ENCODE data around the gene PYHIN1.
"Not testable (repeated sequence)": the region's sequence is repeated elsewhere in the genome, so short reads cannot be mapped to it uniquely, and the experiment has no call there.

Gene PYHIN1

DNA sequence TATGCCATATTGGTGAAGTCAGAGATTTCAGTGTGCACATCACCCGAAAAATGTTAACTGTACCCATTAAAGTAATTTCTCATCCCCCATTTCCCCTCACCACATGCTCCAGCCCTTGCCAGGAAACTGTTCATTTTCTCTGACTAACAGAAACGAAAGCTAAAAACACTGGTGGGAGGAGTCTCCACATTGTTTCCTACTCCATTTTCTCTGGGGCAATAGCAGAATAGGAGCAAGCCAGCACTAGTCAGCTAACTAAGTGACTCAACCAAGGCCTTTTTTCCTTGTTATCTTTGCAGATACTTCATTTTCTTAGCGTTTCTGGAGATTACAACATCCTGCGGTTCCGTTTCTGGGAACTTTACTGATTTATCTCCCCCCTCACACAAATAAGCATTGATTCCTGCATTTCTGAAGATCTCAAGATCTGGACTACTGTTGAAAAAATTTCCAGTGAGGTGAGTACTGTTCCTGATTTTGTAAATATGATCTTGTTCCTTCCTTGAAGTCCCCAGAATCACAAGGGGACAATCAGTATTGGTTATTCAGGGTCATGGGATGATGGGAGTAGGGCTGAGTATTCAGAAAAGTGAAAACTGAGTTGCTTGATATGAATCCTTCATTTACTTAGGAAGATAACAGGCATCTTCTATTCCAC lies 78.5 kb downstream of the PYHIN1 start, which contains the start of gene IFI16:
TSS of gene IFI16 (plus strand) at position 204 of the 658 bp plus-strand sequence. CDS start 4,774 bp downstream, outside the sequence.
- DNase-seq = peak; percentile 85 to 94 (median 92)
- ChIA-PET CTCF (interaction anchor here (0.6 to 1.4 kb wide), 5 partner anchors 10 to 1641 kb away, joined by 3 to 5 read pairs (median 3); no protein-coding TSS in a partner anchor), POLR2A (no interaction called here)
- H3K4me1 ChIP-seq (ENCODE audit: control extremely low read depth in 1 of 4, control insufficient read depth in 4 of 4, insufficient read depth in 4 of 4, low read length in 3 of 4) = peaks cover 37 to 69% (median 50%) of the 10 kb centered on the region in 4 experiments
- peak within 1 kb of the TSS; percentile 79 to 89 for H3K27ac ChIP-seq (ENCODE audit: insufficient read depth in 1 of 2, low read depth in 1 of 2, low read length in 2 of 2, poor library complexity in 1 of 2, severe bottlenecking in 2 of 2)
- no peaks in the 10 kb centered on the region for H3K27me3 ChIP-seq (replicated peaks in 2 of 5; ENCODE audit: control insufficient read depth in 4 of 5, insufficient read depth in 5 of 5, low read length in 4 of 5)
- H3K4me3 ChIP-seq (ENCODE audit: control insufficient read depth in 1 of 7, extremely low read depth in 1 of 7, insufficient read depth in 4 of 7, low read depth in 2 of 7, low read length in 6 of 7) = peak within 1 kb of the TSS in 6 of 7 experiments; percentile 72 to 98 (median 92)
- H3K9me3 ChIP-seq (ENCODE audit: control extremely low read depth in 1 of 5, control insufficient read depth in 4 of 5, insufficient read depth in 2 of 5, low read depth in 1 of 5, low read length in 4 of 5) = peaks cover 0 to 3% (median 0%) of the 10 kb centered on the region in 5 experiments
- WGBS (ENCODE audit: insufficient coverage) = 0% methylated on average over 5 of the region's 5 CpGs
- peaks cover 4 to 16% (median 5%) of the 10 kb centered on the region in 4 experiments for H3K36me3 ChIP-seq (ENCODE audit: control insufficient read depth in 4 of 4, insufficient read depth in 4 of 4, low read length in 3 of 4)

DNA sequence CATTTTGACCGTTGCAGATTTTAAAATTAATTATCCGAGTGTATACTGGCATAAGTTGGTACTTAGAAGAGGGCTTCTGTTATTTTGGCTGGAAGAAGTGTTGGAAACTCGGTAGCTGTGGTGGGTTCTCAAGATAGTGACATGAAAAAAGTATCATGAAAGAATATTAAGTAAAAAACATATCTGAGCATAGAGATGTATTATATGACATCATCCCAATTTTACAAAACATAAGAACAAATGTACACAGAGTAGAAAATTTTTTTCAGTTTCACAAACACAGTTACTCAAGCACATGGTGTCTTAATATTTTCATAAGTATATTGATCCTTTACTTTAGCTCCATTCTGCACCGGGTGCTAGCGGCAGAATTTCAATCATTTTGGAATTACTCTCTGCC lies 79.0 kb downstream of the PYHIN1 start:
- DNase-seq = no peak
- Histone ChIP-seq H3K27ac (ENCODE audit: insufficient read depth in 1 of 2, low read depth in 1 of 2, low read length in 2 of 2, poor library complexity in 1 of 2, severe bottlenecking in 2 of 2) (peak overlapping the region; percentile 79 to 89), H3K27me3 (replicated peaks in 2 of 5; ENCODE audit: control insufficient read depth in 4 of 5, insufficient read depth in 5 of 5, low read length in 4 of 5) (no peaks in the 10 kb centered on the region), H3K9me3 (ENCODE audit: control extremely low read depth in 1 of 5, control insufficient read depth in 4 of 5, insufficient read depth in 2 of 5, low read depth in 1 of 5, low read length in 4 of 5) (peaks cover 0 to 3% (median 0%) of the 10 kb centered on the region in 5 experiments), H3K36me3 (ENCODE audit: control insufficient read depth in 4 of 4, insufficient read depth in 4 of 4, low read length in 3 of 4) (peaks cover 4 to 20% (median 8%) of the 10 kb centered on the region in 4 experiments), H3K4me3 (ENCODE audit: control insufficient read depth in 1 of 7, extremely low read depth in 1 of 7, insufficient read depth in 4 of 7, low read depth in 2 of 7, low read length in 6 of 7) (peak overlapping the region in 6 of 7 experiments; percentile 72 to 98 (median 92)), H3K4me1 (ENCODE audit: control extremely low read depth in 1 of 4, control insufficient read depth in 4 of 4, insufficient read depth in 4 of 4, low read length in 3 of 4) (peaks cover 37 to 69% (median 53%) of the 10 kb centered on the region in 4 experiments)
- WGBS (ENCODE audit: insufficient coverage) = 0% methylated on average over 2 of the region's 5 CpGs
- ChIA-PET POLR2A (no interaction called here), CTCF (interaction anchor here (0.6 to 1.4 kb wide), 3 partner anchors 10 to 1641 kb away, joined by 3 to 5 read pairs (median 4); no protein-coding TSS in a partner anchor)

DNA sequence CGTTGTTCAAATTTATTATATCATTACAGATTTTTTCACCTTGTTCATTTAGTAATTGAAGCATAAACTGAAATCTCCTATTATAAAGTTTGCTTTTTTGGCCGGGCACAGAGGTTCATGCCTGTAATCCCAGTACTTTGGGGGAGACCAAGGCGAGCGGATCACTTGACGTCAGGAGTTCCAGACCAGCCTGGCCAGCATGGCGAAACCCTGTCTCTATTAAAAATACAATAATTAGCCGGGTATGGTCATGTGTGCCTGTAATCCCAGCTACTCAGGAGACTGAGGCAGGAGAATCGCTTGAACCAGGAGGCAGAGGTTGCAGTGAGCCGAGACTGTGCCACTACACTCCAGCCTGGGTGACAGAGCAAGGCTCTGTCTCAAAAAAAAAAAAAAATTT lies 79.6 kb downstream of the PYHIN1 start:
- POLR2A ChIA-PET; H3K27me3 ChIP-seq (replicated peaks in 2 of 5; ENCODE audit: control insufficient read depth in 4 of 5, insufficient read depth in 5 of 5, low read length in 4 of 5); H3K9me3 ChIP-seq (ENCODE audit: control extremely low read depth in 1 of 5, control insufficient read depth in 4 of 5, insufficient read depth in 2 of 5, low read depth in 1 of 5, low read length in 4 of 5); CTCF ChIA-PET; DNase-seq: not testable (repeated sequence)
- Histone ChIP-seq H3K4me1 (ENCODE audit: control extremely low read depth in 1 of 4, control insufficient read depth in 4 of 4, insufficient read depth in 4 of 4, low read length in 3 of 4) (peaks cover 37 to 69% (median 53%) of the 10 kb centered on the region in 4 experiments), H3K36me3 (ENCODE audit: control insufficient read depth in 4 of 4, insufficient read depth in 4 of 4, low read length in 3 of 4) (peaks cover 4 to 23% (median 10%) of the 10 kb centered on the region in 4 experiments), H3K27ac (ENCODE audit: insufficient read depth in 1 of 2, low read depth in 1 of 2, low read length in 2 of 2, poor library complexity in 1 of 2, severe bottlenecking in 2 of 2) (peak overlapping the region; percentile 79 to 89), H3K4me3 (ENCODE audit: control insufficient read depth in 1 of 7, extremely low read depth in 1 of 7, insufficient read depth in 4 of 7, low read depth in 2 of 7, low read length in 6 of 7) (peak overlapping the region in 6 of 7 experiments; percentile 72 to 98 (median 92))
- WGBS (ENCODE audit: insufficient coverage) = 0% methylated on average over 5 of the region's 9 CpGs

GRCh38 chr1:159011751-159012150 lies 80.4 kb downstream of the PYHIN1 start:
- DNase-seq = no peak
- CTCF ChIA-PET = no interaction called here

DNA sequence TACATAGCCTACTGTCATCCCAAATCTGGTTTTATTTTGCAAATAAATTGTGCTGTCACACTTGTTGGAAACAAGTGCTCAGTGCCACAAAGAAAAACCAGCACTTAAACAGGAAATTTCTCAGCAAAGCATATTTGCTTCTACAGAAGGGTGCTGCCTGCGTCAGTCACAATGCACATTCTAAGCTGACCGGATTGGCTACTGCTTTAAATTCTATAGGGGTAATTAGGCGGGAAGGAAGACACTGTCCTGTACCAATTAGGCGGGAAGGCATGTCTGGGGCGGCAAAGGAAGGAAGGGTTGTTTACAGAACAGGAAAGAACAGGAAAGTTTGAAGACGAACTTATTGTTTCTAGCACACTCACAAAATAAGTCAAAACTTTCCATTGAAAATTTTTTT lies 81.1 kb downstream of the PYHIN1 start:
- Histone ChIP-seq H3K27ac (ENCODE audit: insufficient read depth in 1 of 2, low read depth in 1 of 2, low read length in 2 of 2, poor library complexity in 1 of 2, severe bottlenecking in 2 of 2) (peak overlapping the region; percentile 6 to 89), H3K4me1 (ENCODE audit: control extremely low read depth in 1 of 4, control insufficient read depth in 4 of 4, insufficient read depth in 4 of 4, low read length in 3 of 4) (peaks cover 36 to 75% (median 58%) of the 10 kb centered on the region in 4 experiments), H3K9me3 (ENCODE audit: control extremely low read depth in 1 of 5, control insufficient read depth in 4 of 5, insufficient read depth in 2 of 5, low read depth in 1 of 5, low read length in 4 of 5) (peaks cover 0 to 3% (median 0%) of the 10 kb centered on the region in 5 experiments), H3K4me3 (ENCODE audit: control insufficient read depth in 1 of 7, extremely low read depth in 1 of 7, insufficient read depth in 4 of 7, low read depth in 2 of 7, low read length in 6 of 7) (peak overlapping the region in 6 of 7 experiments; percentile 65 to 98 (median 92)), H3K36me3 (ENCODE audit: control insufficient read depth in 4 of 4, insufficient read depth in 4 of 4, low read length in 3 of 4) (peaks cover 10 to 36% (median 21%) of the 10 kb centered on the region in 4 experiments), H3K27me3 (replicated peaks in 2 of 5; ENCODE audit: control insufficient read depth in 4 of 5, insufficient read depth in 5 of 5, low read length in 4 of 5) (no peaks in the 10 kb centered on the region)
- ChIA-PET POLR2A (no interaction called here), CTCF (no interaction called here)
- peak in 1 of 3 donors; percentile 56 for DNase-seq
- 0% methylated on average over 1 of the region's 6 CpGs for WGBS (ENCODE audit: insufficient coverage)

More at GRCh38 chr1:159011751-159012150, 80.4 kb downstream of the PYHIN1 start:
- H3K9me3 ChIP-seq (ENCODE audit: control extremely low read depth in 1 of 5, control insufficient read depth in 4 of 5, insufficient read depth in 2 of 5, low read depth in 1 of 5, low read length in 4 of 5) = peaks cover 0 to 3% (median 0%) of the 10 kb centered on the region in 5 experiments
- H3K36me3 ChIP-seq (ENCODE audit: control insufficient read depth in 4 of 4, insufficient read depth in 4 of 4, low read length in 3 of 4) = peaks cover 7 to 30% (median 15%) of the 10 kb centered on the region in 4 experiments
- peak overlapping the region; percentile 40 to 89 for H3K27ac ChIP-seq (ENCODE audit: insufficient read depth in 1 of 2, low read depth in 1 of 2, low read length in 2 of 2, poor library complexity in 1 of 2, severe bottlenecking in 2 of 2)
- no peaks in the 10 kb centered on the region for H3K27me3 ChIP-seq (replicated peaks in 2 of 5; ENCODE audit: control insufficient read depth in 4 of 5, insufficient read depth in 5 of 5, low read length in 4 of 5)
- H3K4me1 ChIP-seq (ENCODE audit: control extremely low read depth in 1 of 4, control insufficient read depth in 4 of 4, insufficient read depth in 4 of 4, low read length in 3 of 4) = peaks cover 36 to 71% (median 57%) of the 10 kb centered on the region in 4 experiments
- POLR2A ChIA-PET = no interaction called here
- H3K4me3 ChIP-seq (ENCODE audit: control insufficient read depth in 1 of 7, extremely low read depth in 1 of 7, insufficient read depth in 4 of 7, low read depth in 2 of 7, low read length in 6 of 7) = peak overlapping the region in 6 of 7 experiments; percentile 72 to 98 (median 92)

DNA sequence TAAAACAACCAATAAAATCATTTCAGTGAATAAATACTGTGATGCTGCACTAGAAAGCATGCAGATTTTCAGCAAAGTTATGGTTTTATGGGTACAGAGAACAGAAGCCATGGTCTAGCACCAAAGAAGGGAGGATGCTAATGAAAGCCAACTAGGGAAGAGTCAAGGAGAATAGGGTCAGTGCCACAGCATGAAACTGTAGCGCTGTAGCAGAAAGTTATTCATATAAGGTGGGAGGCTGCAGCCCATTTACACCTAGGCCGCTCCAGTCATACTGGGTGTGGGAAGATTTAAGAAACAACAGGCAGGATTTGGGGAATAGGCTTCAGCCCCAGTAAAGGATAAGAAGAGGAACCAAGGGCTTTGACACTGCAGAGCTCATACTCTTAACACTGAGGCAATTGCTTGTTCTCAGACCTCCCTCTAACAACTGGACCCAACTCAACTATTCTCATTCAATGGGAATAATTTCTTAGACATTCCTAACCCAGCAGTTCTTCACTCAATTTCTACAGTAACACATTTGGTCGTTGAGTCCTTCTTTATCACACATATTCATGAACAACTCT lies 82.7 kb downstream of the PYHIN1 start:
- no peaks in the 10 kb centered on the region for H3K27me3 ChIP-seq (replicated peaks in 2 of 5; ENCODE audit: control insufficient read depth in 4 of 5, insufficient read depth in 5 of 5, low read length in 4 of 5)
- H3K9me3 ChIP-seq (ENCODE audit: control extremely low read depth in 1 of 5, control insufficient read depth in 4 of 5, insufficient read depth in 2 of 5, low read depth in 1 of 5, low read length in 4 of 5) = peaks cover 0 to 3% (median 0%) of the 10 kb centered on the region in 5 experiments
- peak overlapping the region in 2 of 7 experiments; percentile 95 to 97 for H3K4me3 ChIP-seq (ENCODE audit: control insufficient read depth in 1 of 7, extremely low read depth in 1 of 7, insufficient read depth in 4 of 7, low read depth in 2 of 7, low read length in 6 of 7)
- 100% methylated on average over 2 of the region's 3 CpGs for WGBS (ENCODE audit: insufficient coverage)
- peaks cover 12 to 51% (median 31%) of the 10 kb centered on the region in 4 experiments for H3K36me3 ChIP-seq (ENCODE audit: control insufficient read depth in 4 of 4, insufficient read depth in 4 of 4, low read length in 3 of 4)
- H3K27ac ChIP-seq (ENCODE audit: insufficient read depth in 1 of 2, low read depth in 1 of 2, low read length in 2 of 2, poor library complexity in 1 of 2, severe bottlenecking in 2 of 2) = no peak overlapping the region
- H3K4me1 ChIP-seq (ENCODE audit: control extremely low read depth in 1 of 4, control insufficient read depth in 4 of 4, insufficient read depth in 4 of 4, low read length in 3 of 4) = peaks cover 24 to 61% (median 45%) of the 10 kb centered on the region in 4 experiments
- DNase-seq = no peak
- CTCF ChIA-PET = no interaction called here
- POLR2A ChIA-PET = no interaction called here
